Kidney glomerular epithelial cell (primary cell): ENCODE results near the gene RSBN1.
A peak's percentile ranks its signal among the peaks of the same experiment; 100 is the strongest.
"Not testable (repeated sequence)": the region's sequence is repeated elsewhere in the genome, so short reads cannot be mapped to it uniquely, and the experiment has no call there.

ENCODE experiments used
- DNase-seq: peaks from one replicate; lab custom pipeline; 2025; lab: John Stamatoyannopoulos, UW

The RSBN1 gene

GRCh38 chr1:113811888-113812660 lies at the start of gene RSBN1:
TSS of gene RSBN1 (minus strand) at chr1:113812476. CDS start at chr1:113812412, 64 bp downstream.
- DNase-seq: peak; percentile 99

- DNase-seq: no peak
Observed at GRCh38 chr1:113861641-113862040, 49.4 kb upstream of the RSBN1 start.

- peak; percentile 65 for DNase-seq
Observed at GRCh38 chr1:113860891-113861290, 48.6 kb upstream of the RSBN1 start.

DNA sequence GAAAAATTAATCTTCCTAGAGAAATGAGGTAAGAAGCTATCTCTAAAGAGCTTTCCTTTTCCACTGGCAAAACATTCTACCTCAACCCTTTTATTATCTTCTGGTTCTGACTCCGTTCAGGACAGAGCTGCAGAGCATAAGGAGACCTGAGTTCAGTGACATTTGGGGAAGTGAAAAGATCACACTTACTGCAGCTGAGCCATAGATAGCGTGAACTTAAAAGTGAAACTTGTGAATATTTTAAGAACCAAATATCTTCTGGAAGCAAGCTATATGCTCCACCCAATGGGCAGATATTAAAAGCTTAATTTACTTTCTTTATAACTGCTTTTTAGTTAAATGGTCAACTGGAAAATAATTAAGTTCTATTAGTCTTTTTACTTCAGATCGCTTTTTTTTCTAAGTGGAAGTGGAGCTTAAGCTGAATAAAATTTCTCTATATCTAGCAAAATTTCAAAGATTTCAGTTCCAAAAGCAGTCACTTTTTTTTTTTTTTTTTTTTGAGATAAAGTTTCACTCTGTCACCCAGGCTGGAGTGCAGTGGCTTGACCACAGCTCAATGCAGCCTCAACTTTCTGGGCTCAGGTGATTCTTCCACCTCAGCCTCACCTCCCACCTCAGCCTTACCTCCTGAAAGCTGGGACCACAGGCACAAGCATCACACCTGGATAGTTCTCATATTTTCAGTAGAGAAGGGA lies 47.4 kb upstream of the RSBN1 start:
- no peak for DNase-seq

- DNase-seq: no peak
Observed at GRCh38 chr1:113858982-113859381, 46.7 kb upstream of the RSBN1 start.

DNA sequence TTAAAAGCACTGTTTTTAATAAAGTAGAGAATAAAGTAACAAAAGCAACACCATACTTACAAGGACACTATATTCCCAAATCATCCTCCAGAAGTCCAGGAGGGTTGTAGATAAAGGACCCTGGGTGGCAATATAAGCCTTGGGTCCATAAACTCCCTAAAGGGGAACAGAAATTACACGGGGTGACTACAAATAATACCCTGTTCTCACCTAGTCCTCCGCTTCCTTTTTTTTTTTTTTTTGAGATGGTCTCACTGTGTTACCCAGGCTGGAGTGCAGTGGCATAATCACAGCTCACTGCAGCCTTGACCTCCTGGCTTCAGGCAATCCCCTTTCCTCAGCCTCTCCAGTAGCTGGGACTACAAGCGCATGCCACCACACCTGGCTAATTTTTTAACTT lies 46.1 kb upstream of the RSBN1 start:
- DNase-seq: no peak

DNA sequence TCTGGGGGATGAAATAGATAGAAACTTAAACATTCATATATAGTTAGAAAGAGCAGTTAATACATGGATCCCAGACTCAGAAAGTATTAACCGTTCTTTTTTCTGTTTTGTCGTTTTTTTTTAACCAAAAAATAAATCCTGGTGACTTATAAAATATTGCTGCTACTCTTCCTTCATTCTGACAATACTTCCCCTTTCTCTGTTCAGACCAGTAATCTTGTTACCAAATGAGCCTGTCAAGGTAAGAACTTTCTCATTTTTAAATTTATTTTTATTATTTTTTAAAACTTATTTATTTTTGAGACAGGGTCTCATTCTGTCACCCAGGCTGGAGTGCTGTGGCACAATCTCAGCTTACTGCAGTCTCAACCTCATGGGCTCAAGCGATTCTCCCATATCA lies 45.5 kb upstream of the RSBN1 start:
- no peak for DNase-seq

GRCh38 chr1:113856401-113856790 lies 44.1 kb upstream of the RSBN1 start:
- DNase-seq: no peak

DNA sequence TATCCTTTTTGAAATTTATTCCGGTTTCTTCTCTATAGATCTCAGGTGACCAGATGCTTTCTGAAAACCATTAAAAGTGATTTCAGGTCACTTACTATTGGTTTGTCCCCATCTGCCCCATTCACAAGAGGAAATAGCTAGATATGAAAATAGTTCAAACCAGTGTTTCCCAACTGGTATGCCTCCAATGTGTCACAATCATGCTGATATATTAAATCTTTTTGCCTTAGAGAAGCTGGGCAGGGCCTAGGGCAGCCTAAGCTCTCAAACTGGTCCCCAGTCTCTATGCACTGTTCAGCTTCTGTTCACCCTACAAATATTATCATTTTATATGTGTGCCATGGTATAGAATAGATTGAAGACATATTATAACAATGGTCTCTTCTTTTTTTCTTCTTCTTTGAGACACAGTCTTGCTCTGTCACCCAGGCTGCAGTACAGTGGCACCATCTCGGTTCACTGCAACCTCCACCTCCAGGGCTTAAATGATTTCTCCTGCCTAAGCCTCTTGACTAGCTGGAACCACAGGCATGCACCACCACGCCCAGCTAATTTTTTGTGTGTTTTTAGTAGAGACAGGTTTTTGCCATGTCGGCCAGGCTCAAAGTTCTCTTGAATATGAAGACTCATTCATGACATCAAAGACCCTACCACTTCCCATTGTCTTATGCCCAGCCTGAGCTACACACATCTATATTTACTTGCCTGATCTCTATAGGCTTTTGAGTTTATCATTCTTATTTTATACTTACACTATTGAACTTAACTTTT lies 43.5 kb upstream of the RSBN1 start:
- DNase-seq: no peak

- DNase-seq: no peak
Observed at GRCh38 chr1:113854234-113854633, 42.0 kb upstream of the RSBN1 start.

- DNase-seq: not testable (repeated sequence)
Observed at GRCh38 chr1:113852694-113853093, 40.4 kb upstream of the RSBN1 start.

DNA sequence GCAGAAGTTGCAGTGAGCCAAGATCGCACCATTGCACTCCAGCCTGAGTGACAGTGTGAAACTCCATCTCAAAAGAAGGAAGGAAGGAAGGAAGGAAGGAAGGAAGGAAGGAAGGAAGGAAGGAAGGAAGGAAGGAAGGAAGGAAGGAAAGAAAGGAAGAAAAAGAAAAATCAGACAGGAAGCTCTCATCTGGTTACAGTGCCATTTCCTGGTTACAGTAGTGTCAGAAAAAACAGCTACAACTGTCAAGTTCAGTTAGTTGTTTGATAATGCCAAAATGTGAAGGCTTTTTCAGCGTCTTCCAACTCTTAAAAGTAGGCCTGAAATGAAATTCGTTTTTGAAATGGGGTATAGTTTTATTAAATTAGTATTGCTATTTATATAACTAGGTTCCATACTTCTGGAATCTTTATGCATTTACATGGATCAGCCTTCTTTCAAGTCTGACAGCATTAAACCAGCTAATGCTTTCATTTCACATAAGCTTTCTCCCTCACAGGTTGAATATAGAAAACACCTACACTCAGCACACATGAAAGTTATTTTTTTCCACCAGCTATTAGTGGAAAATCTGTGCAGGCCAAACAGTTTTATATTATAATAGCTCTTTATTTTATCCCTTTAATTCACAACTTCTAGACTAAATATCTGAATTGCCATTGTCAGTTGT lies 38.0 kb upstream of the RSBN1 start:
- no peak for DNase-seq

DNA sequence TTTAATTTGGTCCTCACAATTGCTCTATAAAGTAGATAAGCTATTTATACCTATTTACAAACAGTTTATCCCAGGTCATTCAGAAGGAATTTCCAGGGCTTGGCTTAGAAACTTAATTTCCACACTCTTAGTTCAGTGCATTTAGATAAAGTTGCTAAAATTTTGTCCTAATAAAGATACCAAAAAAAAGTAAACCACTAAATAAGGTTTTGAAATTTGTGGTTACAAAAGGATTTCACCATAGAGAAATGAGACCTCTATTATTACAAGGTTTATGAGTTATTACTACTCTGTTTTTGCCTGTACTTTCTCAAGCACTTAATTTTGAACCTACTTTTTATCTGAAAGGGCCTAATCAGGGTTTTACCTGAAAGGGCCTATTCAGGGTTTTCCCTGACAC lies 36.8 kb upstream of the RSBN1 start:
- no peak for DNase-seq

GRCh38 chr1:113846391-113847035 lies 34.2 kb upstream of the RSBN1 start:
- no peak for DNase-seq

- DNase-seq: no peak
Observed at GRCh38 chr1:113836534-113836933, 24.3 kb upstream of the RSBN1 start.

- peak; percentile 62 for DNase-seq
Observed at GRCh38 chr1:113835686-113836290, 23.5 kb upstream of the RSBN1 start.

- no peak for DNase-seq
Observed at GRCh38 chr1:113834716-113835115, 22.4 kb upstream of the RSBN1 start.

- no peak for DNase-seq
Observed at GRCh38 chr1:113830039-113830438, 17.8 kb upstream of the RSBN1 start.

DNA sequence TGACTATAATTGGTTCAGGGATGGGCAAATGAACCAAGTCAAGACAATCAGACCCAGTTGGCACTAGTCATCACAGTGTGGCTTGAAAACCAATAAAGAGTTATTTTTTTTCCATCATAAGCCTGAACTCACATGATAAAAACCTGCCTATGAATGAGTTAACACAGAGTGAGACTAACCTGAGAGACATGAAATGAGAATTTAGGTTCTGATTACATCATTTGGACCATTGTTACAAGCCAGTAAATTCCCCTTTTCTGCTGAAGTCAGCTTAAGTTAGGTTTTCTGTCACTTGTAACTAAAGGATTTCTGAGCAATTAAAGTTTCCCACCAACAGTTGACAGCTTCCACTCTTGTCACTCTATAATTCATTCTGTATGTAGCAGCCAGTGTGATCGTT lies 9.6 kb upstream of the RSBN1 start:
- DNase-seq: no peak

GRCh38 chr1:113818578-113818977 lies 6.3 kb upstream of the RSBN1 start:
- DNase-seq: no peak

- no peak for DNase-seq
Observed at GRCh38 chr1:113813218-113813617, 942 bp upstream of the RSBN1 start.
